ENCODE measurements around the gene BUB1B. TPM values are rescaled to one million over a fixed set of nuclear protein-coding genes. Genes with fewer than 3 reads are reported as not detected.
"Not testable (repeated sequence)": the region's sequence is repeated elsewhere in the genome, so short reads cannot be mapped to it uniquely, and the experiment has no call there.

BUB1B gene
- total RNA-seq, 2 donors from 2014 or later, result 10.2 to 48.3 TPM

DNA sequence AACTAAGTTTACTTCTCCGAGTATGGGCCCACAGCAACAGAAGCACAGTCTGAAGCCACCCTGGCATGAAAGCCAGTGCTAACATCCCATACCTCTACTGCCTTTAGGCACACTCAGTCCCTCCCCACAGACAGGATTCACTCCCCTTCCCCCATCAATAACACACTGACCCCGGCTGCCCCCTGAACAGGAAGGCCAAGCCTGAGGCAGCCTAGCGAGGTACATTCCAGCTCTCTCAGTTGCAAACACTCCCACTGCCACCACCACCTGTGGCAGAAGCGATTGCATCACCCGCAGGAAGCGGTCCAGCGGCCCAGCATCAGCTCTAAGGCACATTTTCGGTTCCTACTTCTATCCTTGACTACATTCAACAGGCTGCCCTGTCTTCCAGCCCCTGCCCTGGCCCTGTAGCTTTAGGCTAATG, 45.2 kb upstream of the BUB1B start:
- intact Hi-C loops (cut with DNase I), result no loop called here
- H3K27ac ChIP-seq, result no peak overlapping the region

DNA sequence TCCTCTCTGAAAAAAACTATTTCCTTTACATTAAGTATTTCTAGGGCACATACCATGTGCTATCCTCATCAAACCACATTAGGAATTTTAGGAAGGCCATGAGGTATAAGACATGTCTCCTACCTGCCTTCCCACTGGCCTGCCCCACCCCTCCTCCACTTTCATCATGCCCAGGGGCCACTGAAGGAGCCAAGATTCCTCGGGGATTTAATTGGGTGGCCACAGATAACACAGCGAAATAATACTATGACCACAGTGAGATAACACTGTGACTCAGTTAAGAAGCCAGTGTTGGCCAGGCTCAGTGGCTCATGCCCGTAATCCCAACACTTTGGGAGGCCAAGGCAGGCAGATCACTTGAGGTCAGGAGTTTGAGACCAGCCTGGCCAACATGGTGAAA, 42.4 kb upstream of the BUB1B start:
- no peak for DNase-seq
- intact Hi-C loops (cut with DNase I), result no loop called here
- Histone ChIP-seq H3K27me3 (no peaks in the 10 kb centered on the region), H3K9me3 (no peaks in the 10 kb centered on the region), H3K4me3 (no peak overlapping the region), H3K36me3 (no peaks in the 10 kb centered on the region), H3K9ac (ENCODE audit: low read depth in 2 of 2, low read length in 2 of 2) (no peak overlapping the region), H3K27ac (no peak overlapping the region), H3K4me1 (no peaks in the 10 kb centered on the region)
- TF ChIP-seq, protein P1, sequence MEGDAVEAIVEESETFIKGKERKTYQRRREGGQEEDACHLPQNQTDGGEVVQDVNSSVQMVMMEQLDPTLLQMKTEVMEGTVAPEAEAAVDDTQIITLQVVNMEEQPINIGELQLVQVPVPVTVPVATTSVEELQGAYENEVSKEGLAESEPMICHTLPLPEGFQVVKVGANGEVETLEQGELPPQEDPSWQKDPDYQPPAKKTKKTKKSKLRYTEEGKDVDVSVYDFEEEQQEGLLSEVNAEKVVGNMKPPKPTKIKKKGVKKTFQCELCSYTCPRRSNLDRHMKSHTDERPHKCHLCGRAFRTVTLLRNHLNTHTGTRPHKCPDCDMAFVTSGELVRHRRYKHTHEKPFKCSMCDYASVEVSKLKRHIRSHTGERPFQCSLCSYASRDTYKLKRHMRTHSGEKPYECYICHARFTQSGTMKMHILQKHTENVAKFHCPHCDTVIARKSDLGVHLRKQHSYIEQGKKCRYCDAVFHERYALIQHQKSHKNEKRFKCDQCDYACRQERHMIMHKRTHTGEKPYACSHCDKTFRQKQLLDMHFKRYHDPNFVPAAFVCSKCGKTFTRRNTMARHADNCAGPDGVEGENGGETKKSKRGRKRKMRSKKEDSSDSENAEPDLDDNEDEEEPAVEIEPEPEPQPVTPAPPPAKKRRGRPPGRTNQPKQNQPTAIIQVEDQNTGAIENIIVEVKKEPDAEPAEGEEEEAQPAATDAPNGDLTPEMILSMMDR (IDR thresholded peaks at IDR 0.05), result no peak

More for the DNA sequence above, 45.2 kb upstream of the BUB1B start:
- TF ChIP-seq, protein P1 (IDR thresholded peaks at IDR 0.05), result no peak
- Histone ChIP-seq H3K9me3 (no peaks in the 10 kb centered on the region), H3K4me3 (no peak overlapping the region), H3K9ac (ENCODE audit: low read depth in 2 of 2, low read length in 2 of 2) (no peak overlapping the region), H3K36me3 (no peaks in the 10 kb centered on the region), H3K4me1 (no peaks in the 10 kb centered on the region), H3K27me3 (no peaks in the 10 kb centered on the region)
- DNase-seq, result no peak

DNA sequence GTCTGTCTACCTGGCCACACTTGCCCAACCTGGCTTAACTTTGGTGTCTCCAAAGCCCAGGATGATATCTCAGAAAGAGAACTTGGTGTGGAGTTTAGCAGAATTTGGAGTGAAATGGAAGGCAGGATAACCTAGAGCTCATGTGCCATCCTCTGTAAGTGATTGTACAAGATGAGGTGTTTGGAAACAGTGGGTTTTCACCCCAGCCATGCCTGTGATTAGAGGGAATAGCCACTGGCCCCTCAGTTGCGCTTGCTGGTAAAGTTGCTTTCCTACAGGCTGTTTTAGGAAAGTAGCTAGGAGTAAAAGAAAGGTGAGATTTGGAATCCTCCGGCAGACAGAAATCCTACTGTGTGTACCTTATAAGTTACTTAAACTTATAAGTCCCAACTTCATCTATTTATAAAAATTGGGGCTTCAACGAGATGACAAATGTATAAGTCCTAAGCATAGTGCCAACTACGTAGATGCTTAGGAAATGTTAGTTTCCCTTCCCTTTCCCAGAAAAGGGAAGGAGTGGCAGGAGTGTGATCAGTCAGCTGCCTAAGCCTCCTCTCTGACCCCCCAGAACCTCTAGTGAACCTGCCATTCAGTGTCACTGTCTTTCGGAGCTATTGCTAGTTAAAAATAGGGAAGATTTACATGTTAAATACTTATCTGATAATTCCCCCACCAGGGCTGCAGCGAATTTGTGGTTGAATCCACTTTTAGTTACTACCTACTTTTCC, 38.8 kb upstream of the BUB1B start:
- H3K27ac ChIP-seq, result no peak overlapping the region
- no peak overlapping the region for H3K9ac ChIP-seq (ENCODE audit: low read depth in 2 of 2, low read length in 2 of 2)
- DNase-seq, result no peak
- H3K4me1 ChIP-seq, result no peaks in the 10 kb centered on the region
- TF ChIP-seq, protein P1 (IDR thresholded peaks at IDR 0.05), result no peak
- intact Hi-C loops (cut with DNase I), result no loop called here
- no peaks in the 10 kb centered on the region for H3K27me3 ChIP-seq
- H3K36me3 ChIP-seq, result no peaks in the 10 kb centered on the region
- H3K4me3 ChIP-seq, result no peak overlapping the region
- H3K9me3 ChIP-seq, result no peaks in the 10 kb centered on the region

DNA sequence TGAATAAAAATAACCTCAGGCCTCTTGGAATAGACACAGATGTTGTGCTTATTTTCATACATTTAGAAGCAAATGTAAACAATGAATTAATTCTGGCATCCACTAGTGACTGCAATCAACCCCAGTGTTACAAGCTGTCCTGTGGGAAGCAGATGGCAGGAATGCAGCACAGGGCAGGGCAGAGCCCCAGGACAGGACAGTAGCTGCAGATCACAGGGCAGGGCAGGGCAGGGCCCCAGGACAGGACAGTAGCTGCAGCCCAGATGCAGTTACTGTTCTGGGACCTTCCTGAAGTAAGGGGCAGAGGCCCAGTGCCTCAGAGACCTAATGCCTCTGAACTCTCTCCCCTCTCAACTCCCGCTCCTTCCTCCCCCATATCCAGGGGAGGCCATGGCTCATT, 37.9 kb upstream of the BUB1B start:
- H3K4me1 ChIP-seq; H3K27me3 ChIP-seq; H3K27ac ChIP-seq; H3K4me3 ChIP-seq; intact Hi-C loops (cut with DNase I); H3K9ac ChIP-seq (ENCODE audit: low read depth in 2 of 2, low read length in 2 of 2); H3K36me3 ChIP-seq; DNase-seq; H3K9me3 ChIP-seq: not testable (repeated sequence)

DNA sequence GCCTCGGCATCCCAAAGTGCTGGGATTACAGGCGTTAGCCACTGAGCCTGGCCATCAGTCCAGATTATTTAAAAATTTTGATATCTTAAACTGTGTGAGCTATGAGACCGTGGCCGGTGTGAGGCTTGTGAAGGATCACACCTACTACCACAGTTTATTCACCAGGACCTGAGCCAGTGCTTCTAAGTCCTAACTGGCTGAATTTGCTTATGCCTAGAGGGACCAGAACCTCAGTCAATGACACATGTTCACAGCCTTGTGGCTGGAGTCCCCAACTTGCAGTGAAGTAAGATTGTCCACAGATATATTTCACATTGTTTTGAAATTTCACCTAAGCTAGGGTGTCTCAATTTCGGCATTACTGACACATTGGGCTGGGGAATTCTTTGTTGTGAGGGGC, 37.0 kb upstream of the BUB1B start:
- H3K4me1 ChIP-seq; H3K36me3 ChIP-seq; intact Hi-C loops (cut with DNase I); H3K27ac ChIP-seq; H3K4me3 ChIP-seq; H3K9ac ChIP-seq (ENCODE audit: low read depth in 2 of 2, low read length in 2 of 2); H3K9me3 ChIP-seq; H3K27me3 ChIP-seq; DNase-seq: not testable (repeated sequence)

DNA sequence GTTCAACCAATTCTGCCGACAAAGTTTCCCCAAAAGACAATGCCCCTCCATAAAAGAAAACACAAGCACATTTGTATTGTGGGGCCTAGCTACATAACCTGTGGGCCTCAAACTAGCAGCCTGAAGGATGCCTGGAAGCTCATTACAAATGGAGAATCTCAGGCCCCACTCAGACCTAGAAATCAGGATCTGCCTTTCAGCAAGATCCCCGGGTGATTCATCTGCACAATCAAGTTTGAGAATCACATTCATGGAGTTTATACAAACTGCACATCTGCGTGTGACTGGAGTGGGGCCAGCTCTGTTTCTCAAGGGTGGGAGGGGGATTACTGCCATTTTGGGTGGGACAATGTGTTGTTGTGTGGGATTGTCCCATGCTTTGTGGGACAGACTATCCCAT, 36.5 kb upstream of the BUB1B start:
- H3K4me1 ChIP-seq; H3K4me3 ChIP-seq; intact Hi-C loops (cut with DNase I); H3K36me3 ChIP-seq; H3K9ac ChIP-seq (ENCODE audit: low read depth in 2 of 2, low read length in 2 of 2); H3K27me3 ChIP-seq; DNase-seq; H3K27ac ChIP-seq; H3K9me3 ChIP-seq: not testable (repeated sequence)

DNA sequence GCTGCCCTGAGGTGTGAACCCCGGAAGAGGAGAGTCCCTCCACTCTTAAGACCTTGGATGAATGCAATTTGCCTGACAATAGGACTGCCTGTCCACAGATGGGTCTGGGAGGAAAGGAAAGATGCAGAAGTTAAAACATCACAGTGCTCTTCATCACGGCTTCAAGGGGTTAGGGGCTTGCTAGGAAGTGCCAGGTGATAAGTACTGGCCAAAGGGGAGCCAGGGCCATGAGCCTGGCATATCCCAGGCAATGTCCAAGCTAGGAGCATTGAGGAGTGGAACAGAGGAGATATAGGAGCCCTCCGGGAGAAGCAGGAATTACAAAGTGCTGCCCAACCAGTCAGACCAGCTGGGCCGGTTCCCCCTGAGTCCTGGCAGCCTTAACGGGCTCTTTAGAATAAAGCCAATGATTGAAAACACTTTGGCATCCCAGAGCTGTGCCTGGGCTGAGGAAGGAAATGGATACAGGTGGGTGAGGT, 36.0 kb upstream of the BUB1B start:
- H3K4me3 ChIP-seq; H3K9me3 ChIP-seq; H3K9ac ChIP-seq (ENCODE audit: low read depth in 2 of 2, low read length in 2 of 2); H3K27me3 ChIP-seq; DNase-seq; H3K36me3 ChIP-seq; intact Hi-C loops (cut with DNase I); H3K27ac ChIP-seq; H3K4me1 ChIP-seq: not testable (repeated sequence)

Measured in colonic mucosa (tissue), 4 donors.